Measurements from ENCODE around the gene CTBP2. TPM values are rescaled to one million over a fixed set of nuclear protein-coding genes. Genes with fewer than 3 reads are reported as not detected.

CTBP2 gene
- total RNA-seq, 4 donors from 2014 or later = 74.8 to 103 (median 79.2) TPM

GRCh38 chr10:125161707-125162119 lies 1.4 kb upstream of the CTBP2 start:
- H3K4me3 ChIP-seq = peak overlapping the region; percentile 97
- H3K36me3 ChIP-seq = no peaks in the 10 kb centered on the region
- no peaks in the 10 kb centered on the region for H3K9me3 ChIP-seq
- no peaks in the 10 kb centered on the region for H3K27me3 ChIP-seq
- WGBS, 2 donors (ENCODE audit: low coverage in 1 of 2) = no CpG with 5 or more reads among the region's 39 CpGs
- TF ChIP-seq POLR2AphosphoS5 (IDR thresholded peaks at IDR 0.05) (no peak), EP300 (IDR thresholded peaks at IDR 0.05) (no peak), POLR2A (IDR thresholded peaks at IDR 0.05) (no peak), CTCF (IDR thresholded peaks at IDR 0.05) (no peak)
- H3K27ac ChIP-seq = peak overlapping the region; percentile 92 to 99 (median 98)
- no peak for ATAC-seq
- H3K4me1 ChIP-seq = peaks cover 0 to 27% (median 18%) of the 10 kb centered on the region in 3 donors

DNA sequence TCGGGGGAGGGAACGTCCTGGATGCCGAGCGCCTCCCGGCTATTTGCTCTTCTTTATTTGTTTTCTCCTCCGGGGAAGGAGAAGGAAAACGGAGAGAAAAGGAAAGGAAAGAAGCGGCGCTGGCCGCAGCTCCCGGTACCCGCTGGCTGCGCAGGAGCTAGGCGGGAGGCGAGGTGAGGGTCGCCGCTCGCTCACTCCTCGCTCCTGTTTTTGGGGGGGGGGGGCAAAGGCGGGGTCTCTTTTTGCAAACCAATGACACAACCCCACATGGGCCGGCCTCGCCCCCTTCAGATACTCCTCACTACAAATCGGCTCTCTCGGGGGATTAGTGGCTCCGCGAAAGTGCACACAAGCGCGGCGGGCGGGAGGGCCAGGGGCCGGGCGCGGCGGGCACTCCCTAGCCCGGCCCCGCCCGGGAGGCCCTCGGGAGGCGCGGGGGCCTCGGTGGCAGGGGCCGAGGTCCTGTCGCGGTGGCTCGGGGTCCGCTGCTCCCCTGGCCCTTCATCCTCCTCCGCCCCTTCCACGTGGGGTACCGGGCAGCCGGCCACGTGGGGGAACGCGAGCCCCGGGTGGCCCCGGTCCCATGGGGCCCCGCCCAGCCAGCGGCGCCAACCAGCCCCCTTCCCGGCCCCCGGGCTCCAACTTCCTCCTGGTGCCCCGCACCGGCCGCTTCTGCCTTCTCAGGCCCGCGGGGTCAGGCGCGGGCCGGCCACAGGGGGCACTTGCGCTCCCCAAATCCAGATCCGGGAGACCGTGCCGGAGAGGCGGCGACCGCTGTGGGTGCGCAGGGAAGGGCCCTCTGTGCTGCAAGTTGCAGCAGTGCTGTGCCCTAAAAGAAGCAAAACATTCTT lies 718 bp upstream of the CTBP2 start:
- 2% methylated on average over 9 of the region's 76 CpGs; no CpG with 5 or more reads in 1 of the 2 donors for WGBS, 2 donors (ENCODE audit: low coverage in 1 of 2)
- peak; percentile 81 for ATAC-seq
- H3K4me1 ChIP-seq = peaks cover 0 to 33% (median 21%) of the 10 kb centered on the region in 3 donors
- peak overlapping the region; percentile 92 to 99 (median 98) for H3K27ac ChIP-seq
- H3K27me3 ChIP-seq = no peaks in the 10 kb centered on the region
- H3K36me3 ChIP-seq = no peaks in the 10 kb centered on the region
- no peaks in the 10 kb centered on the region for H3K9me3 ChIP-seq
- H3K4me3 ChIP-seq = peak overlapping the region; percentile 97
- TF ChIP-seq POLR2AphosphoS5 (IDR thresholded peaks at IDR 0.05) (peak; percentile 27), CTCF (IDR thresholded peaks at IDR 0.05) (peak in 3 of 4 experiments; percentile 64 to 74 (median 65)), EP300 (IDR thresholded peaks at IDR 0.05) (no peak), POLR2A (IDR thresholded peaks at IDR 0.05) (peak; percentile 33 to 36)

DNA sequence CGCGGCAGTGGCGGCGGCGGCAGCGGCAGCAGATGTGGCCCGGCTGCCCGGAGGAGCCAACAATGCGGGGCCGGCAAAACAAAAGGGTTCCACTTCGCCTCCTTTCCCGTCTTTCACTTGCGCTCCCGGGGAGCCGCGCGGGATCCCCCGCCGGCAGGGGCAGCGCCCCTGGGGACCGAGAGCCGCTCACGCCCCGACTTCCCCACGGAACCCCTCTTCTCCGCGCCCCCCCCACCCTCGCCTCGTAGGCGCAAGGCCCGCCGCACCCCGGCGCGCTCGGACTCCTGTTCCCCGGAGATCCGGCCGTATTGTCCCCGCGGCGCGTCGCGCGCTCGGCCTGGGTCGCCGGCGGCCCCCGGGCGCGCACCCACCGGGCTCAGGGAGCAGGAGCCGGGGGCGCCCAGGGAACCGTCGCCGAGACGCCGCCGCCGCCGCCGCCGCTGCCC lies 854 bp downstream of the CTBP2 start:
- Histone ChIP-seq H3K36me3 (no peaks in the 10 kb centered on the region), H3K27ac (peak overlapping the region; percentile 92 to 99 (median 98)), H3K9me3 (no peaks in the 10 kb centered on the region), H3K4me1 (peaks cover 0 to 49% (median 36%) of the 10 kb centered on the region in 3 donors), H3K4me3 (peak overlapping the region; percentile 97), H3K27me3 (no peaks in the 10 kb centered on the region)
- WGBS, 2 donors (ENCODE audit: low coverage in 1 of 2) = no CpG with 5 or more reads among the region's 66 CpGs
- TF ChIP-seq EP300 (IDR thresholded peaks at IDR 0.05) (no peak), POLR2AphosphoS5 (IDR thresholded peaks at IDR 0.05) (no peak), CTCF (IDR thresholded peaks at IDR 0.05) (no peak), POLR2A (IDR thresholded peaks at IDR 0.05) (no peak)
- ATAC-seq = no peak

DNA sequence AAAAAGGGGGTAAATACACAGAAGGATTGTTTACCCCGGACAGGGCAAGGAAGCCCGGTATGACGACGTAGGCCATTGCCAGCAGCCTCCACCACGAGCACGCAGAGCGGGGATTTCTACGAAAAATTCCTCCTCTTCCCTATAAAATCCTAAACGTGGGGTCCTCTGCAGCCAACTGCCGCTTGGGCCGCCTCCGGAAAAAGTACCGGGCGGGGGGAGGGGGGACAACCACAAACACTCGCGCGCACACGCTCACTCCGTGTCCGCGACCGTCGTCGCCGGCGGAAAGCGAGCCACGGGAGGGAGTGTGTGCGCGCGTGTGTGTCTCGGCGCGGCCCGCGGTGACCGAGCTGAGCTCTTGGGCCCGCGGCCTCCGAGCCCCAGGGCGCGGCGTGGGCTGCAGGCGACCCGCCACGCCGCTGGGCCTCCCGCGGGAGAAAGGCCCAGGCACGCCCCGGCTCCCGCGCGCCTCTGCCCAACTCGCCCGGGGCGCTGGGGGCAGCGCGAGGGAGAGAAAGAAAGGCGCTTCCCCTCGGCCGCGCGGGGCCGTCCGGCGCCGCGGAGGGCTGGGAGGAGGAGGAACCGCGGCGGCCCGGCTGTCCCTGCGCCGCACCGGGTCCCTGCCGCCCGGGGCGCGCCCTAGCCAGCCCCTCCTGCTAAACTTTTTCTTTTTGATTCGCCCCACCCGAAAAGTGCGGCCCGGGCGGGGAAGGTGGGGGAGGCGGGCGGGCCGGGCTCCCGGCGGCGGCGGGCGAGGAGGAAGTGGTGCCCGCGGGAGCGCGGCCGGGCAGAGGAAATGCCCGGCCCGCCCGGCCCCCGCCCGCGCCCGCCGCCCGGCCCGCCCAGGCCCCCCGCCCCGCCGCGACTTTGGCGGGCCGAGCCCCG lies 1.5 kb downstream of the CTBP2 start:
- ATAC-seq = peak; percentile 28
- peak overlapping the region; percentile 97 for H3K4me3 ChIP-seq
- 0% methylated on average over 5 to 18 of the region's 115 CpGs for WGBS, 2 donors (ENCODE audit: low coverage in 1 of 2)
- H3K27me3 ChIP-seq = no peaks in the 10 kb centered on the region
- no peaks in the 10 kb centered on the region for H3K36me3 ChIP-seq
- H3K27ac ChIP-seq = peak overlapping the region; percentile 92 to 99 (median 98)
- TF ChIP-seq POLR2AphosphoS5 (IDR thresholded peaks at IDR 0.05) = peak; percentile 49
- peak; percentile 69 to 70 for TF ChIP-seq POLR2A (IDR thresholded peaks at IDR 0.05)
- TF ChIP-seq EP300 (IDR thresholded peaks at IDR 0.05) = no peak
- TF ChIP-seq CTCF (IDR thresholded peaks at IDR 0.05) = peak in 1 of 4 experiments; percentile 12
- H3K9me3 ChIP-seq = no peaks in the 10 kb centered on the region
- H3K4me1 ChIP-seq = peaks cover 5 to 55% (median 43%) of the 10 kb centered on the region in 3 donors

Data from gastroesophageal sphincter (tissue), 4 donors.